GM12891 (cell line): ENCODE data around the gene GSTK1.

ENCODE experiments used
- DNase-seq: peaks from one replicate; pipeline ENCODE4 v3.0.0; 2011; ENCODE audit warnings: low spot score; ENCODE audit not compliant: insufficient read length
- FAIRE-seq: peaks from 2 replicates; lab custom pipeline; 2011; peaks lifted over from hg19 to GRCh38; lab: Jason Lieb, UNC
- PAX5 ChIP-seq: IDR thresholded peaks from 2 replicates; pipeline ENCODE4 v1.6.1; 2011; ENCODE audit warnings: low read length, moderate library complexity, mild to moderate bottlenecking; ENCODE audit not compliant: insufficient read depth, severe bottlenecking
- POLR2A ChIP-seq: IDR thresholded peaks from 2 replicates; pipeline ENCODE4 v1.6.1; 2011; ENCODE audit warnings: low read depth, low read length, control low read depth
- POLR2AphosphoS5 ChIP-seq: IDR thresholded peaks from 2 replicates; pipeline ENCODE4 v1.6.1; 2011; ENCODE audit warnings: low read depth, low read length, control low read depth
- POU2F2 ChIP-seq: IDR thresholded peaks from 2 replicates; pipeline ENCODE4 v1.6.1; 2011; ENCODE audit warnings: low read depth, mild to moderate bottlenecking, control low read depth, low read length, moderate library complexity
- SPI1 ChIP-seq: IDR thresholded peaks from 2 replicates; pipeline ENCODE4 v1.6.1; 2011; ENCODE audit warnings: low read depth, low read length, control low read depth
- TAF1 ChIP-seq: IDR thresholded peaks from 2 replicates; pipeline ENCODE4 v1.6.1; 2011; ENCODE audit warnings: low read depth, low read length, control low read depth

The GSTK1 gene

GRCh38 chr7:143223784-143224183, 39.5 kb upstream of the GSTK1 start:
- TF ChIP-seq POLR2AphosphoS5 (no peak), TAF1 (no peak), SPI1 (no peak), POLR2A (no peak), POU2F2 (no peak), PAX5 (no peak)
- no peak for FAIRE-seq
- no peak for DNase-seq

GRCh38 chr7:143225047-143225446, 38.2 kb upstream of the GSTK1 start:
- DNase-seq (no peak), FAIRE-seq (no peak)
- TF ChIP-seq TAF1, result no peak
- TF ChIP-seq POLR2AphosphoS5, result no peak
- TF ChIP-seq POU2F2, result no peak
- TF ChIP-seq SPI1, result no peak
- no peak for TF ChIP-seq PAX5
- no peak for TF ChIP-seq POLR2A

DNA sequence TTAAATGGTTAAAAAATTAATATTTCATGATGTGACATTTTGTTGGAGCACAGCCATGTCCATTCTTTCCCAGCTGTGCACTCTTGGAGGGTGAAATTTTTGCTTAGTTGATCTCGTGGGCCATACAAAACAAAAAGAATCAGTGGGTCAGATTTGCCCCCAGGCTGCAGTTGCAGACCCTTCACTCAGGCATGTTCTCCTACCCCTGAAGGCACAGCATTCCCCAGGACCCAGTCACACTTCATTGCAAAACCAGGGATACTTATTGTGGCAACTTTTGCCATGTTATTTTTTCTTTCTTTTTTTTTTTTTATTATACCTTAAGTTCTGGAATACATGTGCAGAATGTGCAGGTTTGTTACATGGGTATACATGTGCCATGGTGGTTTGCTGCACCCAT, 35.4 kb upstream of the GSTK1 start:
- TF ChIP-seq POLR2AphosphoS5, result no peak
- no peak for TF ChIP-seq POLR2A
- TF ChIP-seq TAF1, result no peak
- TF ChIP-seq PAX5, result no peak
- no peak for TF ChIP-seq POU2F2
- no peak for TF ChIP-seq SPI1
- DNase-seq, result no peak

GRCh38 chr7:143229054-143229790, 34.0 kb upstream of the GSTK1 start:
- TF ChIP-seq PAX5, result no peak
- no peak for TF ChIP-seq POU2F2
- TF ChIP-seq TAF1, result no peak
- TF ChIP-seq SPI1, result no peak
- no peak for FAIRE-seq

More for the DNA sequence above, 35.4 kb upstream of the GSTK1 start:
- FAIRE-seq, result no peak

DNA sequence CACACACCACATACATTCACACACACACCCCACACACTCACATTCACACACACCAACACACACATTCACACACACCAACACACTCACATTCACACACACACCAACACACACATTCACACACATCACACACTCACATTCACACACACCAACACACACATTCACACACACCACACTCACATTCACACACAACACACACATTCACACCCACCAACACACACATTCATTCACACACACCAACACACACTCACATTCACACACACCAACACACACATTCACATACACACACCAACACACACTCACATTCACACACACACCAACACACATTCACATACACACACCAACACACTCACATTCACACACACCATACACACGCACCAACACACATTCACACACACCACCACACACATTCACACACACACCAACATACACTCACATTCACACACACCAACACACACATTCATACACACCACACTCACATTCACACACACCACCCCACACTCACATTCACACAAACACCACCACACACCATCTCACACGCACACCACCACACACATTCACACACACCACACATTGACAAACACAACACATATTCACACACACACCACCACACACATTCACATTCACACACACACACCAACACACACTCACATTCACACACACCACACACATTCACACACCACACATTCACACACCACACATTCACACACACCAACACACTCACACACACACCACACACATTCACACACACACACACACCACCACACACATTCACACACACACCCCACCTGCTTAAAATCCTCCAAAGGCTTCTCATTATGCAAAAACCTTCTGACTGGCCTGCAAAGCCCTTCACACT, 32.4 kb upstream of the GSTK1 start:
- TF ChIP-seq POLR2AphosphoS5, result no peak
- no peak for TF ChIP-seq POU2F2
- TF ChIP-seq PAX5, result no peak
- no peak for TF ChIP-seq POLR2A
- no peak for TF ChIP-seq SPI1
- TF ChIP-seq TAF1, result no peak
- FAIRE-seq (peak; percentile 72), DNase-seq (no peak)

More at GRCh38 chr7:143229054-143229790, 34.0 kb upstream of the GSTK1 start:
- no peak for DNase-seq

DNA sequence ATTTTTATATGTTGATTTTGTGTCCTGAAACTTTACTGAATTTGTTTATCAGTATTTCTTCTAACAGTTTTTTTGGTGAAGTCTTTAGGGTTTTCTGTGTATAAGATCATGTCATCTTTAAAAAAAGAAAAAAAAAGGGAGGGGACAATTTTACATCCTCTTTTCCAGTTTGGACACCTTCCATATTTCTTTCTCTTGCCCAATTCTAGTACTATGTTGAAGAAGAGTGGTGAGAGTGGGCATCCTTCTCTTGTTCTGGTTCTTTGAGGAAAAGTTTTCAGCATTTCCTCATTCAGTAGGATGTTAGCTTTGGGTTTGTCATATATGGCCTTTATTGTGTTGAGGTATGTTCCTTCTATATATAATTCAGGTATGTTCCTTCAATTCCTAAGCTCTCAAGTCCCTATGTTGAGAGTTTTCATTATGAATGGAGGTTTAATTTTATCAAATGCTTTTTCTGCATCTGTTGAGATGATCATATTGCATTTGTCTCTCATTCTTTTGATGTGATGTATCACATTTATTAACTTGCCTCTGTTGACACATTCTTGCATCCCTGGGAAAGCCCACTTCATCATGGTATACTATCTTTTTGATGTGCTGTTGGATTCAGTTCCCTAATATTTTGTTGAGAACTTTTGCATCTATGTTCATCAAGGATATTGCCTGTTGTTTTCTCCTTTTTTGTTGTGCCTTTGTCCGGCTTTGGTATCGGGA, 29.3 kb upstream of the GSTK1 start:
- DNase-seq (no peak), FAIRE-seq (no peak)
- TF ChIP-seq POLR2A, result no peak
- TF ChIP-seq PAX5, result no peak
- TF ChIP-seq SPI1, result no peak
- no peak for TF ChIP-seq POU2F2
- TF ChIP-seq POLR2AphosphoS5, result no peak
- no peak for TF ChIP-seq TAF1

- TF ChIP-seq SPI1 (no peak), PAX5 (no peak), POLR2AphosphoS5 (no peak), POLR2A (no peak), POU2F2 (no peak), TAF1 (no peak)
- FAIRE-seq, result no peak
- no peak for DNase-seq
Observed at GRCh38 chr7:143234533-143234875, 28.7 kb upstream of the GSTK1 start.

- DNase-seq (no peak), FAIRE-seq (no peak)
- TF ChIP-seq POLR2A, result no peak
- TF ChIP-seq SPI1, result no peak
- no peak for TF ChIP-seq POU2F2
- no peak for TF ChIP-seq PAX5
- no peak for TF ChIP-seq TAF1
- TF ChIP-seq POLR2AphosphoS5, result no peak
Observed at GRCh38 chr7:143235561-143235960, 27.7 kb upstream of the GSTK1 start.

DNA sequence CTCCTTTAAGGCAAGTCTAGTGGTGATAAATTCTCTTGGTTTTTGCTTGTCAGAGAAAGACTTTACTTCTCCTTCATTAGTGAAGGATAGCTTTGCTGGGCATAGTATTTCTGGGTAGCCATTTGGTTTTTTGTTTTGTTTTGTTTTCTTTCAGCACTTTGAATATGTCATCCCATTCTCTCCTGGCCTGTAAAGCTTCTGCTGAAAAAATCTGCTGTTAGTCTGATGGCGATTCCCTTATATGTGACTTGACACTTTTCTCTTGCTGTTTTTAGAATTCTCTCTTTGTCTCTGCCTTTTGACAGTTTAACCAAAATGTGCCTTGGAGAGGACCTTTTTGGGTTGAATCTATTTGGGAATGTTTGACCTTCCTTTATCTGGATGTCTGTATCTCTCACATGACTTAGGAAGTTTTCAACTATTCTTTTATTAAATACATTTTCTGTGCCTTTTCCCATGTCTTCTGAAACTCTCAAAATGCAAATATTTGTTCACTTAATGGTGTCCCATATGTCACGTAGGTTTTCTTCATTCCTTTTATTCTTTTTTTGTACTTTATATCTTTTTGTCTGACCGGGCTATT, 26.7 kb upstream of the GSTK1 start:
- DNase-seq (no peak), FAIRE-seq (no peak)
- TF ChIP-seq POLR2A, result no peak
- no peak for TF ChIP-seq PAX5
- no peak for TF ChIP-seq TAF1
- TF ChIP-seq SPI1, result no peak
- no peak for TF ChIP-seq POU2F2
- no peak for TF ChIP-seq POLR2AphosphoS5

- no peak for FAIRE-seq
- TF ChIP-seq TAF1 (no peak), POLR2AphosphoS5 (no peak), POLR2A (no peak), POU2F2 (no peak), SPI1 (no peak), PAX5 (no peak)
Observed at GRCh38 chr7:143237366-143237765, 25.9 kb upstream of the GSTK1 start.

More at GRCh38 chr7:143237366-143237765, 25.9 kb upstream of the GSTK1 start:
- no peak for DNase-seq
